ENCODE data around the gene P2RX3.

P2RX3 gene

DNA sequence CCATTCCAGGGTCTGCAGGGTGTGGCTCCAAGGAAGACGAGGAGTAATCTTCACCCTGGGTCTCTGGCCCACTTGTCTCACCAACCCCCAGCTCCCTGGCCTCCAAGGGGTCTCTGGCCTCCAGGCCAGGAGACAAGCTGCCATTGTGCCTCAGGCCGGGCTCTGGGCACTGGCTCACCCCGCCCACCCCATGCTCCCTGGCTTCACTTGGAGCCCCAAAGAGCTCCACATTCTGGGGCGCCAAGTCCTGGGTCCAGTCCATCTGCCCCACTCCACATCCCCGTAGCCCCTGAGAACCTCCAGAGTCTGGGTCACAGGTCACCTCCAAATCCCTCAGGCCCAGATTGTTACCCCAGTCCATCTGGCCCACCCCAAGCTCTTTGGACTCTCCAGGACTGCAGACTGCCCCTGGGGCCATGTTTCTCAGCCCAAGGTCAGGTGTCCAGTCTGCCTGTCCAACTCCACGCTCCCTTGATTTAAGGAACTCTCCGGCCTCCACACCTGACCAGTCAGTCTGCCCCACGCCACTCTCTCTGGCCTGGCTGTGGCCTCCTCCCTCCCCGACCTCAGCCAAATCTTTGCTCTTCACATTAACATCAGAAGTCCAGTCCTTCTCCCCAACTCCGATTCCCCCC, 29.6 kb upstream of the P2RX3 start:
- TF ChIP-seq, protein P1, sequence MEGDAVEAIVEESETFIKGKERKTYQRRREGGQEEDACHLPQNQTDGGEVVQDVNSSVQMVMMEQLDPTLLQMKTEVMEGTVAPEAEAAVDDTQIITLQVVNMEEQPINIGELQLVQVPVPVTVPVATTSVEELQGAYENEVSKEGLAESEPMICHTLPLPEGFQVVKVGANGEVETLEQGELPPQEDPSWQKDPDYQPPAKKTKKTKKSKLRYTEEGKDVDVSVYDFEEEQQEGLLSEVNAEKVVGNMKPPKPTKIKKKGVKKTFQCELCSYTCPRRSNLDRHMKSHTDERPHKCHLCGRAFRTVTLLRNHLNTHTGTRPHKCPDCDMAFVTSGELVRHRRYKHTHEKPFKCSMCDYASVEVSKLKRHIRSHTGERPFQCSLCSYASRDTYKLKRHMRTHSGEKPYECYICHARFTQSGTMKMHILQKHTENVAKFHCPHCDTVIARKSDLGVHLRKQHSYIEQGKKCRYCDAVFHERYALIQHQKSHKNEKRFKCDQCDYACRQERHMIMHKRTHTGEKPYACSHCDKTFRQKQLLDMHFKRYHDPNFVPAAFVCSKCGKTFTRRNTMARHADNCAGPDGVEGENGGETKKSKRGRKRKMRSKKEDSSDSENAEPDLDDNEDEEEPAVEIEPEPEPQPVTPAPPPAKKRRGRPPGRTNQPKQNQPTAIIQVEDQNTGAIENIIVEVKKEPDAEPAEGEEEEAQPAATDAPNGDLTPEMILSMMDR (IDR thresholded peaks at IDR 0.05; ENCODE audit: insufficient read depth, low read length, poor library complexity, severe bottlenecking), result no peak
- Histone ChIP-seq H3K36me3 (ENCODE audit: control insufficient read depth, insufficient read depth, low read length) (no peaks in the 10 kb centered on the region), H3K4me3 (replicated peaks; ENCODE audit: low read depth, low read length) (no peak overlapping the region), H3K27me3 (replicated peaks; ENCODE audit: control insufficient read depth, insufficient read depth, low read length) (no peaks in the 10 kb centered on the region)
- no peak for DNase-seq (ENCODE audit: extremely low read depth, insufficient read length)

- no peak overlapping the region for H3K4me3 ChIP-seq (replicated peaks; ENCODE audit: low read depth, low read length)
- TF ChIP-seq, protein P1 (IDR thresholded peaks at IDR 0.05; ENCODE audit: insufficient read depth, low read length, poor library complexity, severe bottlenecking), result no peak
- DNase-seq (ENCODE audit: extremely low read depth, insufficient read length), result no peak
- H3K27me3 ChIP-seq (replicated peaks; ENCODE audit: control insufficient read depth, insufficient read depth, low read length), result no peaks in the 10 kb centered on the region
- H3K36me3 ChIP-seq (ENCODE audit: control insufficient read depth, insufficient read depth, low read length), result no peaks in the 10 kb centered on the region
Observed at GRCh38 chr11:57309106-57310059, 28.8 kb upstream of the P2RX3 start.

DNA sequence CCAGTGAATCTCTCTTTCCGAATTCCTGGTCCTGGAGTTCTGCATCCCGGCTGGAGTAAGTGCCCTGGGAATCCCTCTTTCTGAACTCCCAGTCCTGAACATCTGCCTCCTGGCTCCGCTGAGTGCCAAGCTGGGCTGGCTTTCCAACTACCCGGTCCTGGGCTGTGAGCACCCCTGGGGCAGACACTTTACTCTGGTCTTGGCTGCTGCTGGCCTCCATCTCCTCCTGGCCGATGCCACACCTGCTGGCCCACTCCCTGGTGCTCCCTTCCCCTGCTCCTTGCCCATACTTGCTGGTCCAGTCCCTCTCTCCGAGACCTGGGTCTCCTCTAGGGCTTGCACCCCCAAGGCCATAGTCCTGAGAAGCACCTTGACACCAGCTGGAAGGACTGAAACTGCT, 28.1 kb upstream of the P2RX3 start:
- Histone ChIP-seq H3K36me3 (ENCODE audit: control insufficient read depth, insufficient read depth, low read length) (no peaks in the 10 kb centered on the region), H3K27me3 (replicated peaks; ENCODE audit: control insufficient read depth, insufficient read depth, low read length) (no peaks in the 10 kb centered on the region), H3K4me3 (replicated peaks; ENCODE audit: low read depth, low read length) (no peak overlapping the region)
- TF ChIP-seq, protein P1 (IDR thresholded peaks at IDR 0.05; ENCODE audit: insufficient read depth, low read length, poor library complexity, severe bottlenecking), result no peak
- DNase-seq (ENCODE audit: extremely low read depth, insufficient read length), result no peak

DNA sequence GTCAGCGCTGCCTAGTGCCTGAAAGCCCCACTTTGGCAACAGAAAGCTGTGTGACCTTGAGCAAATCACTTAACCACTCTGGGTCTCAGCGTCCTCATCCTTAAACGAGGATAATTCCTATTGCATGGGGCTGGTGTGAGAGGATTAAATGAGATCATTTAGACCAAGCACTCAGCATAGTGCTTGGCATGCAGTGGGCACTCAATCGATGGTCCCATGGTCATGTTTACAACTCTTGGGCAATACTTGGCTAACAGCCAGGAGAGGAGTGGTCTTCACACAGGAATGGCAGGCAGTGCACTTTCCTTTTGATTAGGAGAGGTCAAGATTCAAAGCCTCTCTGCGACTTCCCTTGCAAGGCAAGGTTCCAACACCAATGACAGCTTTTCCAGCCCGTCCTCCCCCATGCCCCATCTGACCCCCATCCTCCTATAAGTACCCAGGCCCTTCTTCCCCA, 27.5 kb upstream of the P2RX3 start:
- Histone ChIP-seq H3K27me3 (replicated peaks; ENCODE audit: control insufficient read depth, insufficient read depth, low read length) (no peaks in the 10 kb centered on the region), H3K36me3 (ENCODE audit: control insufficient read depth, insufficient read depth, low read length) (no peaks in the 10 kb centered on the region), H3K4me3 (replicated peaks; ENCODE audit: low read depth, low read length) (no peak overlapping the region)
- TF ChIP-seq, protein P1 (IDR thresholded peaks at IDR 0.05; ENCODE audit: insufficient read depth, low read length, poor library complexity, severe bottlenecking), result no peak
- no peak for DNase-seq (ENCODE audit: extremely low read depth, insufficient read length)

- Histone ChIP-seq H3K36me3 (ENCODE audit: control insufficient read depth, insufficient read depth, low read length) (no peaks in the 10 kb centered on the region), H3K4me3 (replicated peaks; ENCODE audit: low read depth, low read length) (peak overlapping the region; percentile 31), H3K27me3 (replicated peaks; ENCODE audit: control insufficient read depth, insufficient read depth, low read length) (no peaks in the 10 kb centered on the region)
- TF ChIP-seq, protein P1 (IDR thresholded peaks at IDR 0.05; ENCODE audit: insufficient read depth, low read length, poor library complexity, severe bottlenecking), result no peak
- peak; percentile 67 for DNase-seq (ENCODE audit: extremely low read depth, insufficient read length)
Observed at GRCh38 chr11:57311109-57311936, 26.8 kb upstream of the P2RX3 start.

Measured in GM06990 (cell line).